Adrenal gland (tissue), 5 donors: Measurements from ENCODE around the gene UBE2E3.

Experiments used
- CTCF ChIP-seq, 6 experiments: fragments of 450-650 bp in 4 of 6; fragments of 200-600 bp in 2 of 6; sonication (generic) in 1 of 6; IDR thresholded peaks; 1 replicate in 5 of 6; 2 replicates in 1 of 6; pipeline versions ENCODE4 v1.5.1 to v1.8.0; 2016 to 2021; ENCODE audit warnings: antibody characterized with exemption in 6 of 6, mild to moderate bottlenecking in 2 of 6, moderate library complexity in 1 of 6
- POLR2A ChIP-seq, 2 donors: fragments of 450-650 bp; IDR thresholded peaks; one replicate each; pipeline ENCODE4 v1.6.1; 2017; ENCODE audit warnings: antibody characterized with exemption in 2 of 2, mild to moderate bottlenecking in 2 of 2, moderate library complexity in 1 of 2
- donor health status: DM: no; HTN: no; CAD: no.

GRCh38 chr2:180970016-180970415, 10.4 kb upstream of the UBE2E3 start:
- no peak for TF ChIP-seq CTCF (IDR thresholded peaks at IDR 0.05)
- TF ChIP-seq POLR2A (IDR thresholded peaks at IDR 0.05) = no peak
